ENCODE data around the gene OAS1.
"Not testable (repeated sequence)": the region's sequence is repeated elsewhere in the genome, so short reads cannot be mapped to it uniquely, and the experiment has no call there.

OAS1 gene

GRCh38 chr12:112936927-112937326, 30.2 kb downstream of the OAS1 start:
- no peak for DNase-seq (ENCODE audit: low read depth)

- DNase-seq (ENCODE audit: low read depth), result peak; percentile 49
Measured at GRCh38 chr12:112937741-112938719, 31.3 kb downstream of the OAS1 start, which contains the start of gene OAS3. Gene OAS3, plus strand, starts transcription at chr12:112938474. Its CDS starts 57 bp downstream, at chr12:112938531.

- no peak for DNase-seq (ENCODE audit: low read depth)
Measured at GRCh38 chr12:112938751-112939150, 32.0 kb downstream of the OAS1 start.

DNA sequence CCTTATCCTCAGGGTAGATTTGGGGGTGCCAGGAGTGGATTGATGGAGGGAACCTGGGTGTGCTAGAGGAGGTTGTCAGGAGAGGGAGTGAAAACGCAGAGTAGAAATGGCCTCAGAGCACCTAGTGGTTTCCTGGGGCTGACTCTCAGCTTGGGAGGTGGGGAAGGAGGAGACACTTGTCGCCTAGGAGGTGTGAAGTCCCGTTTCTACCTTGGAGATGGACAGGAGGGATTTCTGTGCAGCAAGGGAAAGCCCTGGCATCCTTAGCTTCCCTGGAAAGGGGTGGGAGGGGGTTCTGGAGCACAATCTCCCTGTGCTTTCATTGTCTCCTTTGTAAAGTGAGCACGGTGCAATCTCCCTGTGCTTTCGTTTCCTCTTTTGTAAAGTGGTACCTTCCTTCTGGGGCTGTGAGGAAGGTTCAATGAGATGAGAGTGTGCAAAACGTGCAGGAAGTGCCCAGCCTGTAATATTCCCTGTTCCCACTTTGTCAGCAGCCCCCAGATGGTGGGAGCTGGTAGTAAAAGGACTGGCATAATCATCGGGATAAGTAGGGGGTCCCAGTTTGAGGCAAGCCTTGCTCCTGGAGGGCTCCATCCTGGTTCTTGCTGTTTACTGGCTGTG, 33.1 kb downstream of the OAS1 start:
- no peak for DNase-seq (ENCODE audit: low read depth)

DNA sequence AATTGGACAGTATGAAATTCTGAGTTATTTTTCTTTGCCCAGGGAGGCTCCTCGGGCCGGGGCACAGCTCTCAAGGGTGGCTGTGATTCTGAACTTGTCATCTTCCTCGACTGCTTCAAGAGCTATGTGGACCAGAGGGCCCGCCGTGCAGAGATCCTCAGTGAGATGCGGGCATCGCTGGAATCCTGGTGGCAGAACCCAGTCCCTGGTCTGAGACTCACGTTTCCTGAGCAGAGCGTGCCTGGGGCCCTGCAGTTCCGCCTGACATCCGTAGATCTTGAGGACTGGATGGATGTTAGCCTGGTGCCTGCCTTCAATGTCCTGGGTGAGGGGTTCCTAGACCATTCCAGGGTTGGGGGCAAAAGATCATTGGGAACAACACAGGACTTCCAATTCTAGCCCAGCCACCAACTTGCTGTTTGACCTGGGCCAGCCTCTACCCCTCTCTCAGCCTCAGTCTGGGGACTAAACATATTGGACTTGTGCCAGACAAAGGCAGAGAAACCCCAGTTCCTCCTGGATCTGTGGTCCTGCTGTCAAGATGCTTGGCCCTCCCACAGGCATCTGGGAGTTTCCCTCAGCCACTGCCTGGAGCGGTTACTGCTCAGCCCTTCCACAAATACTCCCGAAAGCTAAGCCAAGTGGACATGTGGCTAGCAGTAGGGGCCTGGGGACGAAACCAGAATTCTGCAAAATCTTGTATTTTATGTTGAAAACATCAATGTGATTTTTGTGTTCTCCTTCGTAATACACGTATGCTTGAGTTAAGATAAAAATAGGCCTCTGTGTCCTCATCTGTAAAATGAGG, 35.0 kb downstream of the OAS1 start:
- no peak for DNase-seq (ENCODE audit: low read depth)

DNA sequence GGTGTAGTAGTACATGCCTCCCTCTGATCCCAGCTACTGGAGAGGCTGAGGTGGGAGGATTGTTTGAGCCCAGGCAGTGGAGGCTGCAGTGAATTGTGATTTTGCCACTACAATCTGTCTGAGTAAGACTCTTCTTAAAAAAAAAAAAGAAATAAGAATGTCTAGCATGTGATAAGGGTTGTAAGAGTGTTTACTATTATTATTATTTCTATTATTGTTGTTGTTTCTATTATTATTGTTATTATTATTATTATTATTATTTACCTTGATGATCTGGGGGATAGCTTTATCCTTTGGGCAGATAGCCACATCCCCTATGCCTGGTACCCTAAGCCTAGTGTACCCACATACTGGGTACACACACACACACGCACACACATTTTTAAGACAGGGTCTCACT, 35.8 kb downstream of the OAS1 start:
- no peak for DNase-seq (ENCODE audit: low read depth)

DNA sequence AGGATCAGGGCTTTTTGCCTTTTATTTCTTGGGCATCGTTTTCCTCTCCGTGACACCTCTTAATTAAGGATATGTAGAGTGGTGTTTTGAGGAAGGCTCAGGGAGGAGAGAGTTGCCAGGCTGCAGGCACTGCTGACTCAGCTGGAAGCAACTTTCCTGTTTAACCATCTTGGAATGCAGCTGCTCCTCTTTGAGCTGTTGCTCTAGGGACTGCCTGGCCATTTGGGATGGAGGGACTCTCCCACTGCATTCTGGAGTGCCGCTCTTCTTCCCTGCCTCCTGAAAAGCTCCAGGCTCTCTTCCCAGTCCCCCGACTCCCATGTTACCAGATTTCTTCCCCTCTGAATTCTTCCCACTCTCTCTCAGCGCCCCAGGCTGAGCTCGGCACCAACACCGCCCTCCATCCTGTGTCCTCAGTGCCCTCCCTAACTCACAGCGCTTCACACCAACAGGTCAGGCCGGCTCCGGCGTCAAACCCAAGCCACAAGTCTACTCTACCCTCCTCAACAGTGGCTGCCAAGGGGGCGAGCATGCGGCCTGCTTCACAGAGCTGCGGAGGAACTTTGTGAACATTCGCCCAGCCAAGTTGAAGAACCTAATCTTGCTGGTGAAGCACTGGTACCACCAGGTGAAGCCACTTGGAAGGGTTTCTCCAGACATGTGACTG, 37.4 kb downstream of the OAS1 start:
- no peak for DNase-seq (ENCODE audit: low read depth)

GRCh38 chr12:112945515-112945914, 38.8 kb downstream of the OAS1 start:
- DNase-seq (ENCODE audit: low read depth), result no peak

DNA sequence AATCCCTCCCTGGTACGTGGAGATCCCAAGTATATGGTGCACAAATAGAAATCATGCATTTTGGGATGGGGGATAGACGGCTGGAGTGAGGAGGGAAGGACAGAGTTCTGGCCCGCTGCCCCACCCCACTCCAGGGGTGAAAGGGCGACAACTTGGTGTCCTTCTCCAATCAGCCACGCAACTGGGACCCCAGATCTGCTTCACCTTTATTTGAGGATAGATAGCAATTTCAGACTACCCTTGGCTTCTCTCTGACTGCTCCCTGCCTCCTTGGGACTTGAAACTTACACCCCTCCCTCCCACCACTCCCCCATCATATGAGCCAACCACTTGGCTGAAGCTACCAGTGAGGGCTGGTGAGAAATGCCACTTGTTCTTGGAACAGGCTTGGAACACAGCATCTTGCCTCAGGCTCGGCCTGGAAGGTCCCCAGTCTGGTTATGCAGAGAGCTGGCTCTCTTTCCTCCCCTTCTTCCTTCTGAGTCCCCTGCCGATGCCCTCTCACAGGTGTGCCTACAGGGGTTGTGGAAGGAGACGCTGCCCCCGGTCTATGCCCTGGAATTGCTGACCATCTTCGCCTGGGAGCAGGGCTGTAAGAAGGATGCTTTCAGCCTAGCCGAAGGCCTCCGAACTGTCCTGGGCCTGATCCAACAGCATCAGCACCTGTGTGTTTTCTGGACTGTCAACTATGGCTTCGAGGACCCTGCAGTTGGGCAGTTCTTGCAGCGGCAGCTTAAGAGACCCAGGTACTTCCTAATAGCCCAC, 39.7 kb downstream of the OAS1 start:
- no peak for DNase-seq (ENCODE audit: low read depth)

DNA sequence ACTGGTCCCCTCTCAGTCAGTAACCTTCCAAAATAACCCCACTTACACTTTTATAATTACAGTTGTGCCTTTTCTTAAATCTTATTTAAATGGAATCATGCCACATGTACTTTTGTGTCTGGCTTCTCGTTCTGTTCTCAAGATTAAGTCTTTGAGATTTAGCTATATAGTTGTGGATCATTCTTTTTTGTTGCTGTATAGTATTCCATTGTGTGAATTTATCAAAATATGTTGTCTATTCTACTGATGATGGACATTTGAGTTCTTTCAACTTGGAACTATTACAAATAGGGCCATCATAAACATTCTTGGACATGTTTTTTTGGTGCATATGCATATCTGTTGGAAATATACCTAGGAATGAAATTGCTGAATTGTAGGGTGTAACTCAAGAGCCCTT, 40.6 kb downstream of the OAS1 start:
- no peak for DNase-seq (ENCODE audit: low read depth)

DNA sequence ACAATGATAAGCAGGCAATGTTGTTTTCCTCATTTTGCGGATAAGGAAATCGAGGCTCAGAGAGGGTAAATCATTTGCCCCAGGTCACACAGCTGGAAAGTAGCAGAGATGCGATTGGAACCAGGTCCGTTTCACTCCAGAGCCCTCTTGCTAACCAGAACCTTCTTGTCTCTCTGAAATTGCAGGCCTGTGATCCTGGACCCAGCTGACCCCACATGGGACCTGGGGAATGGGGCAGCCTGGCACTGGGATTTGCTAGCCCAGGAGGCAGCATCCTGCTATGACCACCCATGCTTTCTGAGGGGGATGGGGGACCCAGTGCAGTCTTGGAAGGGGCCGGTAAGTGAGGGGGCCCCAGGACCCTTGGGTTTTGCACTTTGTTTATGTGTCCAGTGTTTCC, 41.0 kb downstream of the OAS1 start:
- no peak for DNase-seq (ENCODE audit: low read depth)

DNA sequence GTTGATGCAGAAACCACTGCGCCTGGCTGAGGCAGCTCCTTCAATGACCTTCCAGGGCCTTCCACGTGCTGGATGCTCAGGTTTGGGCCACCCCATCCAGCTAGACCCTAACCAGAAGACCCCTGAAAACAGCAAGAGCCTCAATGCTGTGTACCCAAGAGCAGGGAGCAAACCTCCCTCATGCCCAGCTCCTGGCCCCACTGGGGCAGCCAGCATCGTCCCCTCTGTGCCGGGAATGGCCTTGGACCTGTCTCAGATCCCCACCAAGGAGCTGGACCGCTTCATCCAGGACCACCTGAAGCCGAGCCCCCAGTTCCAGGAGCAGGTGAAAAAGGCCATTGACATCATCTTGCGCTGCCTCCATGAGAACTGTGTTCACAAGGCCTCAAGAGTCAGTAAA, 42.0 kb downstream of the OAS1 start:
- no peak for DNase-seq (ENCODE audit: low read depth)

- no peak for DNase-seq (ENCODE audit: low read depth)
Measured at GRCh38 chr12:112950701-112951100, 43.9 kb downstream of the OAS1 start.

- DNase-seq (ENCODE audit: low read depth), result not testable (repeated sequence)
Measured at GRCh38 chr12:112957125-112957524, 50.4 kb downstream of the OAS1 start.

DNA sequence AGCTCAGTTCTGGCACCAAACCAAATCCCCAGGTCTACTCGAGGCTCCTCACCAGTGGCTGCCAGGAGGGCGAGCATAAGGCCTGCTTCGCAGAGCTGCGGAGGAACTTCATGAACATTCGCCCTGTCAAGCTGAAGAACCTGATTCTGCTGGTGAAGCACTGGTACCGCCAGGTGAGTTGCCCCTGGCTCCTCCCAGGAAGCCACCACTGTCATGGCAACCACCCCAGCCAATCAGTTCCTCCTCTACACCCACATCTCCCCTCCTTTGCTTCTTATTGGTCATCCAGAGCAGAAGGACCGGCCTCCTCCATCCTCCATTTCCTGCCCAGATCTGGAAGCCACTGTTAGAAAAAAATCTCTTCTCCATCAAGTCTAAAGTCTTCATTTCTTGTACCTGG, 54.3 kb downstream of the OAS1 start:
- DNase-seq (ENCODE audit: low read depth), result no peak

GRCh38 chr12:112961536-112961935, 54.8 kb downstream of the OAS1 start:
- DNase-seq (ENCODE audit: low read depth), result no peak

- DNase-seq (ENCODE audit: low read depth), result no peak
Measured at GRCh38 chr12:112962561-112962960, 55.8 kb downstream of the OAS1 start.

DNA sequence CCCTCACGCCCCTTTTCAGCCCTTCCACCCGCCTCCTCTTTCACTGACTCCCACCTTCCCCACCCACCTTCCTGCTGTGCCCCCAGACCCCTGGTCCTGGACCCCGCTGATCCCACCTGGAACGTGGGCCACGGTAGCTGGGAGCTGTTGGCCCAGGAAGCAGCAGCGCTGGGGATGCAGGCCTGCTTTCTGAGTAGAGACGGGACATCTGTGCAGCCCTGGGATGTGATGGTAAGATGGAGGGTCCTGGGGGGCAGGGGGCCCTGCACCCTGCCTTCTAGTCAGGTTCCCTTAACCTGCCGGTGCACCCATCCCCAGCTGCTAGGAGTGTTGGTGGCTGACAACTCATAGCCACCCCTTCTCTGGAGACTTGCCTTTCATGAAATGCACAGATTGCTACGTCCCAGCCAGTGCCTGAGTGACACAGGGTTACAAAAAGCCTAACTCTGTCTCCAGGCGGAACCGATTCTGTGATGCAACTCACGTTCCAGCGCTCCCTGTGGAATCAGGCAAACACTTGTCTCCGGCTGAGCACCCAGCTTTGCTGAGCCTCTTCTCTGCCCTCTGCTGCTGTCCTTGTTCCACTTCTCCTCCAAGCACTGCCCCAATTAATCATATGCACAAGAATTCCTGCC, 56.6 kb downstream of the OAS1 start:
- DNase-seq (ENCODE audit: low read depth), result no peak

GRCh38 chr12:112964067-112964670, 57.4 kb downstream of the OAS1 start:
- DNase-seq (ENCODE audit: low read depth), result no peak

GRCh38 chr12:112964915-112965314, 58.2 kb downstream of the OAS1 start:
- no peak for DNase-seq (ENCODE audit: low read depth)

Data from stromal cell of bone marrow (primary cell).